ENCODE results near the gene AP1G2.

AP1G2 gene

DNA sequence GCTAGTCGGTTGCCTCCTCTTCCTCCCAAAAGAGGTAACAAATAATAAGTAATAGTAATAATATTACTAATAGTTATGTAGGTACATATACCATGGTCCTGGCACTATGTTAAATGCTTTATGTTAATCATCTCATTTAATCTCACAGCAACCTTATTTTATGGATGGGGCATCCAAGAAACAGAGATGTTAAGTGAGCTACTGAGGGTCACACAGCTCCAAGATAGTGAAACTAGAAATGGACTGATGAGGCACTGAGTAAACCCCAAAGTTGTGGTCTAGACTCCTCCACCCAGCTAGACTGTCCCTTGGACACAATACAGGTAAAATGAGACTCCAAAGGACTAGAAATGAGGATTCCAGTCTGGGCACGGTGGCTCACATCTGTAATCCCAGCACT is 31.1 kb downstream of the AP1G2 start:
- DNase-seq: no peak

- DNase-seq: no peak
These were observed 31.6 kb downstream of the AP1G2 start for GRCh38 chr14:23535943-23536342.

GRCh38 chr14:23533652-23534435 is 33.7 kb downstream of the AP1G2 start:
- no peak for DNase-seq

DNA sequence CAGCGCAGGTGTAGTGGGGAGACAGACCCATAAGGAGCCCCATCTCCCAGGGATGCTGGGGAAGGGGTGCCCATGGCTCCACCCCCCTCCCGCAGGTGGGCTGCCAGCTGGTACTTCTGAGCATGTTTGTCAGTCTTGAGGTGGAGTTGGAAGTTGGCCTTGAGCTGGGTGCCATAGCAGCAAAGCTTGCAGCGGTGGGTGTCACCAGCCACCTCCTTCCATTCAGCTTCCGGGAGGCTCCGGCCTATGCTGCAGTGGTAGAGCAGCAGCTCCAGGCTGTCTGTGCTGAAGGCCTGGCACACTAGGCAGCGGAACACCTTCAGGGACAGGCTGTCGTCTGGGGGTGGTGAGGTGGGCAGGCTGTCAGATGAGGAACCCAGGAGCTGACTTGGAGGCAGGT is 34.9 kb downstream of the AP1G2 start:
- no peak for DNase-seq

- no peak for DNase-seq
These were observed 36.2 kb downstream of the AP1G2 start for GRCh38 chr14:23531391-23531790.

- no peak for DNase-seq
These were observed 37.1 kb downstream of the AP1G2 start for GRCh38 chr14:23530375-23531055.

- DNase-seq: no peak
These were observed 38.6 kb downstream of the AP1G2 start for GRCh38 chr14:23529016-23529415.

DNA sequence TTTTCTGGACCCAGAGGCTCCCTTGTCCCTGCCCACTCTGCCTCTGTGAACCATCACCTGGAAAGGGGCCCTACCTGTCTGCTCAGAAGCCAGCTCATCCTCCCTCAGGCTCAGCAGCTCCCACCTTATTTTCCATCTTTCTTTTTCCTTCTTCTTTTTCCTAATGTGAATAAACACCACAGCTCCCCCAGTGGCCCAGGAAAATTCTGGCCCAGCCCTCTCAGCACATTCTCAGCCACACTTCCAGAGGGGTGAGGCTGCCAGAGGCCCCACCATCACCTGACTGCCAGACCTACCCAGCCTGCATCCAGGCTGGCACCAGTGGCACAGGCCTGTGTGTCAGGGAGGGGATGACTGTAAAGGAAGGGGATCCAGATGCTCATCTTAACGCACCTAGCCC is 39.0 kb downstream of the AP1G2 start:
- no peak for DNase-seq

DNA sequence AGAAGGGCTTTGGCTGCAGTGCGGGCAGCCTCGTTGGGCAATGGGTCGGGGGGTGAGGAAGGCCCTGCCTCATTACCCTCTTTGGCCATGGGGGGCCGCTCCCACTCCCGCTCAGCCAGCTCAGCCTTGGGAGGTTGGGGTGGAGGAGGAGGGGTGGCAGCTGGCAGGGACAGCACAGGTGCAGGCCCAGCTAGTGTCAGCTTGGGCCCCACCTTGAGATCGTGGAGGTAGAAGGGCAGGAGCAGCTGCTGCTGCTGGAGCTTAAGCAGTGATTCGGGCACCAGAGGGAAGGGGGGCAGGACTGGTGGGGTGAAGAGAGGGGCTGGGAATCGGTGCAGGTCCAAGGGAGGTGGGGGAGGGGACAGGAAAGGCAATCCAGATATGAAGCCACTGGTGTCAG is 42.0 kb downstream of the AP1G2 start:
- DNase-seq: no peak

- no peak for DNase-seq
These were observed 42.6 kb downstream of the AP1G2 start for GRCh38 chr14:23524954-23525353.

DNA sequence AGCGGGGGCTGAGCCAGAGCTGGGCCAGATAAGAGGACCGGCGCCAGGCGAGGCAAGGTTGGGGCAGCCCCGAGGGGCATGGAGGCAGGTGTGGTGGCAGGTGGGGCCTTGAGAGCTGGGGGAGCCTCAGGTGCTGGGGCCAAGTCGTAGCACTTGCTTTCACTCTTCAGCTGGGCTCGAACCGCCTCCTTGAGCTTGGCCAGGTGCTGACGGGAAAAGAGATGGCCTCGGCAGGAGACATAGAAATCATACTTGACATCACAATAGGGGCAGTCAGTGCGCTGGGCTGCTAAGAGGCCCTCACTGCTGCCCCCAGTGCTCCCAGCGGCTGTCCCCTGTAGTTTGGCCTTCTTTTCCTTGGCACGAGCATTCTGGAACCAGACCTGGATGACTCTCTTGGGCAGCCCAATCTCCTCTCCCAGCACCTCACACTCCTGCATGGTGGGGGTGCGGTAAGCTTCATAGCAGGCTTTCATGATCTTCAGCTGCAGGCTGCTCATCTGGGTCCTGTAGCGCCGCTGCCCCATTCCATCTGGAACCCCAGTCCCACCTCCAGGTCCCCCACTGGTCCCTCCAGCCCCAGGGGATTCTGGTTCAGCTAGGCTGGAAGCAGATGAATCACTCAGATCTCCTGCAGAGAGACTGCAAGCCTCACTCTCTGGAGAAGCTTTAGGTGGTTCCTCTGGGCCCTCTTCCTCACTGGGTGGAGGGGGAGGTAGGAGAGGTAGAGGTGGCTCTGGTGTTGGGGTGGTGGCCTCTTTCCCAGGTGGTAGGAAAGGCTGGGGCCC is 44.2 kb downstream of the AP1G2 start:
- no peak for DNase-seq

DNA sequence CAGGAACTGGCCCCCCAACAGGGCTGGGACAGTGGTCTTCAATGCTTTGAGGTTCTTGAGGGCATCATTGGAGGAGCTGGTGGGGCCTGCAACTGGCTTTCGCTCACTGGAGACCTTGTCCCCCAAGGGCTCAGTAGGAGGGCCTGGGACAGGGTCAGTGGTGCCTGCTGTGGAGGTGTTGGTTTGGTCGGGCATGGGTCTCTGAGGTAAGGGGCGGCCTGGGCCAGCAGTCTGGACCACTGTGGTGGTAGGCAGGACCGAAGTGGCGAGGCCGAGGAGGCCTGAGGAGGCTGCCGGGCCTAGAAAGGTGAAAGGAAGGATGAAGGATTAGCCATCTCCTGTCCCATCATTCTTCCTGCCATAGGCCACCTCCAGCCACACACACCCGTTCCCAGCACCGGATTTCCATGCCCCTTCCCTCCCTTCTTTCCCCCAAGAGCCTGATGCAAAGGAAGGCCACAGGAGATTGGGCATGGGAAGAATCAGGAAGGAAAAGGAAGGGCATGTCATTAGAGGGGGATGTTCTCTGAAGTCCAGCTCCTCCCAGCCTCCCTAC is 44.9 kb downstream of the AP1G2 start:
- no peak for DNase-seq

DNA sequence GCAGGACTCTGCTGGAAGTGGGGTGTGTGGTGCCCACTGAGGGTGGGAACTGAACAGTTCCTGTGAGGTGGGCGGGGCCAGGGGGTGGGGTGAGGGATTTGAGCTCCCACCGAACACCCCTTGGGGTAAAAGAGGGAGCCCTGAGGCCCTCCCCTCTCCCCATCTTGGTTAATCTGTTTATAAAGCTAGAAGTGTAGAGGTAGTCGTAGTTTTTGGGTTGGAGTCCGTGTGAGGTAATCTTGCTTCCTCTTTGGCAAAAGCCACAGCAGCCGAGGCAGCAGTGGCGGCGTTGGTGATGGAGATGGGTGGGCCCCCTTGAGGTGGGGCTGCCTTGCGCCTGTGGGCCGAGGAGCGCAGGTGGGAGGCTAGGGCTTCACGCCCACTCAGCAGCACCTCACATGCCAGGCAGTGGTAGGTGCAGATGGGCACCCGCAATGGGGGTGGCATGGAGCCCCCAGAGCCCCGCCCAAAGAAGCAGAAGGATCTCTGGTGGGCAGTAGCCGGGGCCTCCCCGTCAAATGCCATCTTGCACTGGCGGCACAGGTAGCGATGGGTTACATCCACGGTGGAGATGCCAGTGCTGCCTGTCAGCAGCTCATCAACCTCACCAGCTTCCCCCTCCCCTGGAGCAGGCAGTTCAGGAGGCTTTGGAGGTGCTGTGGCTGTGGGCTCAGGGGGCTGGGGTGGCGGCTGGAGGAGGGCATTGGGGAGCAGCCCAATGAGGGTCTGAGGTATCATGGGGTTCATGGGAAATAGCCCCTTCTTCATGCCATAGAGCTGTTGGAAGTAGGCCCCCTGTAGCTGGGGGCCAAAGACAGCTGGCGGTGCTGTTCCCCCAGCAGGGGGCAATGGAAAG is 45.6 kb downstream of the AP1G2 start:
- DNase-seq: no peak

GRCh38 chr14:23520899-23521533 is 46.6 kb downstream of the AP1G2 start:
- DNase-seq: no peak

- no peak for DNase-seq
These were observed 48.9 kb downstream of the AP1G2 start for GRCh38 chr14:23518709-23519108.

GRCh38 chr14:23517650-23518326 is 49.8 kb downstream of the AP1G2 start:
- no peak for DNase-seq

DNA sequence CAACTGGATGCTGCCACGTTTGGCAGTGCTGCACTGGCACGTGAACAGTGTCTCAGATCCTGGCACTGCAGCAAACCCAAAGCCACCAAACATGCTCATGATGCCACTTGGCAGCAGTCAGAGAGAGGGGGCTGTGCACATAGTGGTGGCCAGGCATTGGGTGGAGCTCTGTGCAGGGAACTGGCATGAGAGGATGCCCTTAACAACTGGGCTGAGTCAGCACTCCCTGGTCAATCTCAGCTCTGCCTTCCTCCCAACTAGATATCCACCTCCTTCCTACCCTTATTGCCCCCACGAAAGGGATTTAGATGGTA is 53.0 kb downstream of the AP1G2 start:
- no peak for DNase-seq

DNA sequence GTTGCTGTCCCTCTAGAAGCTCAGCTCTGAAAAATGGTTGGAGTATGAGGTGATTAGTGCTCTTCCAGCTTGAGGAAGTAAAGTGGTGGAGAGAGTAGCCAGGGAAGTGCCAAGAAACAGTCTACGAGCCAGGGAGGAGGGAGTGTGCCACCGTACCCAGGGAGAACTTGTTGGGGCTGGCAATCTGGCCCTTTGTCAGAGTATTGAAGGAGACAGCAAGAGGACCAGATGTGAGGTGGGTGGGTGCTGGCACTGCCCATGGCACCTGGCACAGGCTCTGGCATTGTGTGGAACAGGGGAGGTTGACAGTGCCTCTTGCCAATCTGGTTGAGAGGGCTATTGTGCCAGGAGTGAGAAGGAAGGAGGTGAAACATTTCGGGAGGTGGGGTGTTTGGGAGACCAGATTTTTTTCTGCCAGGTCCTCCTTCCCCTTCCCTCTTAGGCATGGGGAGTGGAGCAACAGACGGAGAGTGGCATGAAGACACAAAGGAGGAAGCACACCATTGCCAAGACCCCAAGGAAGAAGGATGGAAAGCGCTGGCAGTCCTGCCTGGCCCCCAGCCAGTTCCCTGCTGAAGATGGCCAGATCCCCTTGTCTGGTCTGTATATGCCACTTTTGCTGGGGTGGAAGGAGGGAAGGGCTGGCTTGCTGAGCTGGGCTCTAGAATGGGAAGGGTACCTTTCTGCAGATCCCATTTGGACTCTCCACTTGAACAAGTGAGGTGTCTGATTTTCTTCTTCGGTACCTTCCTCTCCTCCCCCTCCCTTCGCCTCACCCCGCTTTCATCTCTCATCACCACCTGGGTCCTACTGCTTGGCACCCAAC is 53.6 kb downstream of the AP1G2 start:
- DNase-seq: no peak

- DNase-seq: no peak
These were observed 54.4 kb downstream of the AP1G2 start for GRCh38 chr14:23513005-23513817.

DNA sequence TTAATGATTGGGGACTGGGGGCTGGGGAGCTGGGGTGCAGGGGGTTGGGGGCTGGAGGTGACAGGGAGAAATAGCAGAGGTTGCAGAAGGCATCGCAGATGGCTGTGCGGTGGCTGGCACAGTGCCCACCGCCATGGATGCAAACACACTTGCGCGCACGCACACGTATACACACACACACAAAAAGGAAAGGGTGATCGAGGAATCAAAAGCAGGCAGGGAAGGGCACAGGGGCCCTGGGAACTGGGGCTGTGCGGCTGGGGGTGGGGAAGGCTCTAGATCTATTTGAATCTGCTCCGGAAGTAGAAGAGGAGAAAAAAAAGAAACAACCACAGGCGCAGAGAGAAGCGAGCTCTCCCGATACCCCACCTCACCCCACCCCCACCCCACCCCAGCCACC is 55.4 kb downstream of the AP1G2 start:
- DNase-seq: no peak

Data from CD4-positive, alpha-beta T cell treated with Interleukin-21 for 1 hour (primary cell).